HCT116 (cell line): ENCODE measurements around the gene NCMAP. TPM values are rescaled to one million over a fixed set of nuclear protein-coding genes. Genes with fewer than 3 reads are reported as not detected.

ENCODE experiments used
- ATAC-seq: fragments of 200-7000 bp; cut with Tn5 transposase; 2 replicates; pipeline ENCODE4 v1.9.1; 2020; ENCODE audit warnings: mild to moderate bottlenecking, moderate library complexity
- BruUV-seq: library from RNA; stranded (reverse); fragments of 400-500 nt; replicated peaks from 2 replicates; lab custom pipeline; 2021; lab: Mats Ljungman, UMichigan
- CTCF ChIA-PET: fragments of 300-600 bp; sonication (Branson Sonifier 250); formaldehyde crosslinking; loops from one replicate; lab custom pipeline; 2021; ENCODE audit warnings: antibody characterized with exemption; lab: Charles Lee
- POLR2A ChIA-PET: fragments of 300-600, 350-600 bp; sonication (Branson Sonifier 250); formaldehyde crosslinking; loops from one replicate; lab custom pipeline; 2021; ENCODE audit warnings: antibody characterized with exemption; lab: Charles Lee
- RAD21 ChIA-PET, 2 experiments: fragments of 300-600 bp; sonication (Branson Sonifier 250); formaldehyde crosslinking; loops; one replicate each; lab custom pipeline; 2023; ENCODE audit warnings: low total read pairs in 2 of 2; ENCODE audit not compliant: uncharacterized antibody in 2 of 2, unreplicated experiment in 2 of 2, low non-redundant PET in 1 of 2; lab: Charles Lee
- DNase-seq: peaks from one replicate; pipeline ENCODE4 v3.0.0-alpha.2; 2010; ENCODE audit warnings: low read depth, low spot score
- H2AFZ ChIP-seq: fragments of 200-600 bp; shearing (Covaris generic), sonication (generic); 2 replicates; pipeline ENCODE4 v1.6.1; 2017; ENCODE audit warnings: low read depth, mixed run types, mixed read lengths, antibody characterized with exemption, low read length; ENCODE audit not compliant: poor library complexity, severe bottlenecking
- H3K27ac ChIP-seq: 2 replicates; pipeline ENCODE4 v1.5.1; 2012; ENCODE audit warnings: low read depth, low read length
- H3K27me3 ChIP-seq: fragments of 200-600 bp; sonication (generic); 2 replicates; pipeline ENCODE4 v1.6.1; 2016; ENCODE audit warnings: mixed run types, low read length, mixed read lengths; ENCODE audit not compliant: insufficient read depth
- H3K36me3 ChIP-seq, 2 experiments: fragments of 200-500 bp in 1 of 2; fragments of 200-600 bp in 1 of 2; sonication (Bioruptor generic) in 1 of 2; sonication (generic) in 1 of 2; 2 replicates each; pipeline versions ENCODE4 v1.5.1 to v1.6.1; 2014 to 2016; ENCODE audit warnings: low read length in 2 of 2, inconsistent platforms in 1 of 2, mixed read lengths in 1 of 2, mixed run types in 1 of 2; ENCODE audit not compliant: insufficient read depth in 2 of 2, control insufficient read depth in 1 of 2
- H3K4me1 ChIP-seq, 2 experiments: fragments of 200-600 bp in 1 of 2; sonication (generic) in 1 of 2; 2 replicates each; pipeline versions ENCODE4 v1.5.1 to v1.6.1; 2012 to 2017; ENCODE audit warnings: low read length in 2 of 2, inconsistent platforms in 1 of 2, mild to moderate bottlenecking in 1 of 2, mixed read lengths in 1 of 2, mixed run types in 1 of 2, moderate library complexity in 1 of 2; ENCODE audit not compliant: insufficient read depth in 2 of 2, control insufficient read depth in 1 of 2
- H3K4me2 ChIP-seq: fragments of 200-600 bp; sonication (generic); 2 replicates; pipeline ENCODE4 v1.6.1; 2017; ENCODE audit warnings: mixed run types, low read length, mixed read lengths
- H3K4me3 ChIP-seq, 2 experiments: fragments of 200-600 bp in 1 of 2; sonication (generic) in 1 of 2; replicated peaks in 1 of 2; 2 replicates each; pipeline ENCODE4 v1.5.1; 2011 to 2016; ENCODE audit warnings: low read length in 2 of 2, control low read depth in 1 of 2, low read depth in 1 of 2, mild to moderate bottlenecking in 1 of 2, mixed read lengths in 1 of 2, mixed run types in 1 of 2
- H3K79me2 ChIP-seq: fragments of 200-600 bp; sonication (generic); 2 replicates; pipeline ENCODE4 v1.6.1; 2017; ENCODE audit warnings: mild to moderate bottlenecking, mixed run types, low read length, moderate library complexity, mixed read lengths; ENCODE audit not compliant: insufficient read depth
- H3K9ac ChIP-seq: fragments of 200-600 bp; sonication (generic); 2 replicates; pipeline ENCODE4 v1.6.1; 2016; ENCODE audit warnings: low read length, mixed read lengths
- H3K9me2 ChIP-seq: fragments of 200-600 bp; sonication (generic), shearing (Covaris generic); 2 replicates; pipeline ENCODE4 v1.6.1; 2017; ENCODE audit warnings: mixed run types, mild to moderate bottlenecking, moderate library complexity; ENCODE audit not compliant: insufficient read depth
- H3K9me3 ChIP-seq, 2 experiments: fragments of 200-500 bp in 1 of 2; fragments of 200-600 bp in 1 of 2; sonication (Bioruptor generic) in 1 of 2; sonication (generic) in 1 of 2; 2 replicates each; pipeline ENCODE4 v1.6.1; 2014 to 2017; ENCODE audit warnings: low read length in 2 of 2, mixed read lengths in 2 of 2, inconsistent platforms in 1 of 2, low read depth in 1 of 2, mild to moderate bottlenecking in 1 of 2, mixed run types in 1 of 2, moderate library complexity in 1 of 2; ENCODE audit not compliant: control insufficient read depth in 1 of 2, insufficient read depth in 1 of 2
- H4K20me1 ChIP-seq: fragments of 200-600 bp; sonication (generic), shearing (Covaris generic); 2 replicates; pipeline ENCODE4 v1.6.1; 2017; ENCODE audit warnings: mixed run types, mild to moderate bottlenecking, moderate library complexity; ENCODE audit not compliant: insufficient read depth
- CBX3 ChIP-seq: IDR thresholded peaks from 2 replicates; pipeline ENCODE4 v1.6.1; 2012; ENCODE audit warnings: low read depth
- CEBPB ChIP-seq: IDR thresholded peaks from 2 replicates; pipeline ENCODE4 v1.6.1; 2012; ENCODE audit warnings: low read depth
- EGR1 ChIP-seq: IDR thresholded peaks from 2 replicates; pipeline ENCODE4 v1.6.1; 2012; ENCODE audit warnings: low read depth
- ELF1 ChIP-seq: IDR thresholded peaks from 2 replicates; pipeline ENCODE4 v1.6.1; 2012; ENCODE audit warnings: low read depth, borderline replicate concordance
- EZH2 ChIP-seq: fragments of 200-600 bp; sonication (generic); IDR thresholded peaks from 2 replicates; pipeline ENCODE4 v1.6.1; 2017; ENCODE audit warnings: antibody characterized with exemption, mixed run types
- EZH2phosphoT487 ChIP-seq: fragments of 200-600 bp; IDR thresholded peaks from 2 replicates; pipeline ENCODE4 v1.6.1; 2018; ENCODE audit warnings: antibody characterized with exemption, borderline replicate concordance
- JUND ChIP-seq: IDR thresholded peaks from 2 replicates; pipeline ENCODE4 v1.6.1; 2012
- POLR2A ChIP-seq: IDR thresholded peaks from 2 replicates; pipeline ENCODE4 v1.7.0; 2011; ENCODE audit warnings: borderline replicate concordance; ENCODE audit not compliant: insufficient read depth, insufficient read length; ENCODE audit errors: extremely low read depth
- POLR2AphosphoS5 ChIP-seq: IDR thresholded peaks from 2 replicates; pipeline ENCODE4 v1.6.1; 2011; ENCODE audit warnings: mild to moderate bottlenecking, low read depth, low read length, moderate library complexity
- RAD21 ChIP-seq: IDR thresholded peaks from 2 replicates; pipeline ENCODE4 v1.6.1; 2012; ENCODE audit warnings: low read depth, mild to moderate bottlenecking
- SIN3A ChIP-seq: IDR thresholded peaks from 2 replicates; pipeline ENCODE4 v1.6.1; 2012; ENCODE audit warnings: low read depth
- SP1 ChIP-seq: IDR thresholded peaks from 2 replicates; pipeline ENCODE4 v1.6.1; 2012; ENCODE audit warnings: low read depth
- SRF ChIP-seq: IDR thresholded peaks from 2 replicates; pipeline ENCODE4 v1.6.1; 2012; ENCODE audit warnings: low read depth
- TCF7L2 ChIP-seq: IDR thresholded peaks from 2 replicates; pipeline ENCODE4 v1.7.0; 2011; ENCODE audit warnings: borderline replicate concordance, inconsistent platforms; ENCODE audit not compliant: insufficient read depth, insufficient read length; ENCODE audit errors: extremely low read depth
- YY1 ChIP-seq: IDR thresholded peaks from 2 replicates; pipeline ENCODE4 v1.6.1; 2011; ENCODE audit warnings: low read length, low read depth, moderate library complexity, mild to moderate bottlenecking; ENCODE audit not compliant: insufficient replicate concordance; ENCODE audit errors: extremely low read depth
- ZFX ChIP-seq: fragments of 450-650 bp; IDR thresholded peaks from 2 replicates; pipeline ENCODE4 v1.6.1; 2017
- ZNF274 ChIP-seq: fragments of 200-500 bp; sonication (Bioruptor generic); IDR thresholded peaks from 2 replicates; pipeline ENCODE4 v1.6.1; 2014; ENCODE audit warnings: mild to moderate bottlenecking, low read depth, low read length, inconsistent platforms
- intact Hi-C: fragments of 100-400 bp; cut with micrococcal nuclease; formaldehyde crosslinking; loops from 2 replicates; pipeline ENCODE4 v1.10.0; 2022
- total RNA-seq: library from RNA; stranded (reverse); gene quantifications from one replicate; pipeline ENCODE4 v1.2.1, GENCODE V29; 2021; ENCODE audit not compliant: unreplicated experiment
- TF ChIP-seq, protein P1 (sequence below): IDR thresholded peaks from 2 replicates; pipeline ENCODE4 v1.6.1; 2011; ENCODE audit warnings: mild to moderate bottlenecking, low read length, moderate library complexity; ENCODE audit not compliant: insufficient replicate concordance; ENCODE audit errors: extremely low read depth
- TF ChIP-seq, protein P2 (sequence below), 3 experiments: fragments of 200-600 bp in 1 of 3; sonication (generic) in 1 of 3; IDR thresholded peaks in 2 of 3; conservative IDR thresholded peaks in 1 of 3; 2 replicates each; pipeline ENCODE4 v1.5.1; 2012 to 2017; ENCODE audit warnings: low read depth in 2 of 3, low read length in 2 of 3, antibody characterized with exemption in 1 of 3, borderline replicate concordance in 1 of 3, control low read depth in 1 of 3, mild to moderate bottlenecking in 1 of 3, mixed read lengths in 1 of 3, mixed run types in 1 of 3, moderate library complexity in 1 of 3; ENCODE audit not compliant: insufficient read depth in 1 of 3
- TF ChIP-seq, protein P3 (sequence below): IDR thresholded peaks from 2 replicates; pipeline ENCODE4 v1.6.1; 2012

The NCMAP gene
- total RNA-seq, 1 experiment from 2014 or later, result 0.84 TPM

DNA sequence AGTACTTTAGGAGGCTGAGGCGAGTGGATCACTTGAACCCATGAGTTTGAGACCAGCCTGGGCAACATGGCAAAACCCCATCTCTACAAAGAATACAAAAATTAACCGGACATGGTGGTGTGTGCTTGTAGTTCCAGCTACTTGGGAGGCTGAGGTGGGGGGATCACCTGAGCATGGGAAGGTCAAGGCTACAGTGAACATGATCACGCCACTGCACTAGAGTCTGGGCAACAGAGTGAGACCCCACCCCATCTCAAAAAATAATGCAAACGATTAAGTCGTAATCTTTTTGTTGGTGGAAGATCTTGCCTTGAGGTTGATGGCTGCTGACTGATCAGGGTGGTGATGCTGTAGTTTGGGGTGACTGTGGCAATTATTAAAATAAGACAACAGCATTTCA lies 47.0 kb upstream of the NCMAP start:
- Histone ChIP-seq H3K36me3 (no peaks in the 10 kb centered on the region), H3K9me3 (no peaks in the 10 kb centered on the region), H3K4me3 (no peak overlapping the region), H3K27me3 (no peaks in the 10 kb centered on the region), H3K9ac (no peak overlapping the region), H3K9me2 (no peaks in the 10 kb centered on the region), H3K4me1 (peaks cover 4 to 5% of the 10 kb centered on the region in 2 experiments), H3K27ac (no peak overlapping the region), H3K79me2 (no peaks in the 10 kb centered on the region), H3K4me2 (no peak overlapping the region), H4K20me1 (no peaks in the 10 kb centered on the region), H2AFZ (no peak overlapping the region)
- ChIA-PET POLR2A (no interaction called here), RAD21 (no interaction called here), CTCF (no interaction called here)
- ATAC-seq, result no peak
- intact Hi-C loops, result no loop called here
- no peak for DNase-seq
- BruUV-seq, result no TSS peak
- TF ChIP-seq POLR2A (no peak), ZNF274 (no peak), ZFX (no peak), SP1 (no peak), ELF1 (no peak), EZH2 (no peak), SIN3A (no peak), CBX3 (no peak), EZH2phosphoT487 (no peak), POLR2AphosphoS5 (no peak), EGR1 (no peak), RAD21 (no peak), YY1 (no peak), CEBPB (no peak), JUND (no peak), SRF (no peak), TCF7L2 (no peak)
- TF ChIP-seq, protein P1, sequence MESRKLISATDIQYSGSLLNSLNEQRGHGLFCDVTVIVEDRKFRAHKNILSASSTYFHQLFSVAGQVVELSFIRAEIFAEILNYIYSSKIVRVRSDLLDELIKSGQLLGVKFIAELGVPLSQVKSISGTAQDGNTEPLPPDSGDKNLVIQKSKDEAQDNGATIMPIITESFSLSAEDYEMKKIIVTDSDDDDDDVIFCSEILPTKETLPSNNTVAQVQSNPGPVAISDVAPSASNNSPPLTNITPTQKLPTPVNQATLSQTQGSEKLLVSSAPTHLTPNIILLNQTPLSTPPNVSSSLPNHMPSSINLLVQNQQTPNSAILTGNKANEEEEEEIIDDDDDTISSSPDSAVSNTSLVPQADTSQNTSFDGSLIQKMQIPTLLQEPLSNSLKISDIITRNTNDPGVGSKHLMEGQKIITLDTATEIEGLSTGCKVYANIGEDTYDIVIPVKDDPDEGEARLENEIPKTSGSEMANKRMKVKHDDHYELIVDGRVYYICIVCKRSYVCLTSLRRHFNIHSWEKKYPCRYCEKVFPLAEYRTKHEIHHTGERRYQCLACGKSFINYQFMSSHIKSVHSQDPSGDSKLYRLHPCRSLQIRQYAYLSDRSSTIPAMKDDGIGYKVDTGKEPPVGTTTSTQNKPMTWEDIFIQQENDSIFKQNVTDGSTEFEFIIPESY, result no peak
- TF ChIP-seq, protein P2, sequence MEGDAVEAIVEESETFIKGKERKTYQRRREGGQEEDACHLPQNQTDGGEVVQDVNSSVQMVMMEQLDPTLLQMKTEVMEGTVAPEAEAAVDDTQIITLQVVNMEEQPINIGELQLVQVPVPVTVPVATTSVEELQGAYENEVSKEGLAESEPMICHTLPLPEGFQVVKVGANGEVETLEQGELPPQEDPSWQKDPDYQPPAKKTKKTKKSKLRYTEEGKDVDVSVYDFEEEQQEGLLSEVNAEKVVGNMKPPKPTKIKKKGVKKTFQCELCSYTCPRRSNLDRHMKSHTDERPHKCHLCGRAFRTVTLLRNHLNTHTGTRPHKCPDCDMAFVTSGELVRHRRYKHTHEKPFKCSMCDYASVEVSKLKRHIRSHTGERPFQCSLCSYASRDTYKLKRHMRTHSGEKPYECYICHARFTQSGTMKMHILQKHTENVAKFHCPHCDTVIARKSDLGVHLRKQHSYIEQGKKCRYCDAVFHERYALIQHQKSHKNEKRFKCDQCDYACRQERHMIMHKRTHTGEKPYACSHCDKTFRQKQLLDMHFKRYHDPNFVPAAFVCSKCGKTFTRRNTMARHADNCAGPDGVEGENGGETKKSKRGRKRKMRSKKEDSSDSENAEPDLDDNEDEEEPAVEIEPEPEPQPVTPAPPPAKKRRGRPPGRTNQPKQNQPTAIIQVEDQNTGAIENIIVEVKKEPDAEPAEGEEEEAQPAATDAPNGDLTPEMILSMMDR (IDR thresholded peaks at IDR 0.05 in 2 of 3, conservative IDR thresholded peaks at IDR 0.05 in 1 of 3; ENCODE audit: borderline replicate concordance in 1 of 3, insufficient read depth in 1 of 3, low read depth in 2 of 3, low read length in 2 of 3), result no peak
- TF ChIP-seq, protein P3, sequence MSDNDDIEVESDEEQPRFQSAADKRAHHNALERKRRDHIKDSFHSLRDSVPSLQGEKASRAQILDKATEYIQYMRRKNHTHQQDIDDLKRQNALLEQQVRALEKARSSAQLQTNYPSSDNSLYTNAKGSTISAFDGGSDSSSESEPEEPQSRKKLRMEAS, result no peak
